HG03025 (cell line): Measurements from ENCODE around the gene ELOVL6.

Experiments used
- ATAC-seq: cut with Tn5 transposase; IDR thresholded peaks from one replicate; pipeline ENCODE4 v1.9.1; 2021; ENCODE audit warnings: mild to moderate bottlenecking, moderate library complexity; ENCODE audit not compliant: unreplicated experiment, low FRiP score

Gene ELOVL6

GRCh38 chr4:110130576-110131358, 67.6 kb downstream of the ELOVL6 start:
- ATAC-seq: no peak

- ATAC-seq: no peak
These were observed 68.9 kb downstream of the ELOVL6 start for GRCh38 chr4:110129544-110129943.

DNA sequence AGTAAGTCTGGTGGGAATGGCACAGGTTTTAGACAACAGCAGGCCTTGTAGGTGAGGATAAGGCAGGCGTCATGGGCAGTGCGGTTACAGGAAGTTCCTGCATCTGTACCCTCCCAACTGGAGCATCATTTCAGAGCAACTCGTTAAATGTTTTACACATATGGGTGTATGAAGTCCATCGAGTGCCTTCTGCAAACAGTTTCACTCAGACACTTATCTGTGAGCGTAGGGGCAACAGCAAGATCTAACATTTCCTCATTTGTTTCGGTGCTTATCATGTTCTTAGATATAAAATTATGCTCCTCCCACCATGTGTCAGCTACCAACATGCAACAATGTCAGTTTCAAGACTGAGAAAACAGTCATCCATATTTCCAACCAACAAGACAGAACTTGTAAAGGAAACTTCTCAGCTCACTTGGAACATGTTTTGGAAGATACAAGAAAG, 69.9 kb downstream of the ELOVL6 start:
- no peak for ATAC-seq

DNA sequence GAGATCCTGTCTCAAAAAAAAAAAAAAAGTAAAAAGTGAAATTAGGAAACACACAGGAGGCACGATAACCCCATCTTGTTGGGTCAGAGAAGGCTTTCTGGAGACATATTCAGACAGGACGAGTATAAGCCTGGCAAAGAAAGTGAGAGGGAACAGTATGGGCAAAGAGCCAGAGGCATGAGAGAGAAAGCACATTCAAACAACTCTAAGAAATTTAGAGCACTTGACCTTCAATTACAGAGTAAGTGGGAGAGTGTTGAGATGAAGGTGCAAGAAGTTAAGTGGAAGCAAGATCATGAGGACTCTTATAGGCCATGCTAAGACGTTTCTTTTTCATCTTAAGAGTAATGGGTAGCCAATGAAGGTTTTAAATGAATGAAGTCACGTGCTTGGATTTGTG, 70.4 kb downstream of the ELOVL6 start:
- no peak for ATAC-seq

GRCh38 chr4:110124711-110125110, 73.7 kb downstream of the ELOVL6 start:
- ATAC-seq: no peak

DNA sequence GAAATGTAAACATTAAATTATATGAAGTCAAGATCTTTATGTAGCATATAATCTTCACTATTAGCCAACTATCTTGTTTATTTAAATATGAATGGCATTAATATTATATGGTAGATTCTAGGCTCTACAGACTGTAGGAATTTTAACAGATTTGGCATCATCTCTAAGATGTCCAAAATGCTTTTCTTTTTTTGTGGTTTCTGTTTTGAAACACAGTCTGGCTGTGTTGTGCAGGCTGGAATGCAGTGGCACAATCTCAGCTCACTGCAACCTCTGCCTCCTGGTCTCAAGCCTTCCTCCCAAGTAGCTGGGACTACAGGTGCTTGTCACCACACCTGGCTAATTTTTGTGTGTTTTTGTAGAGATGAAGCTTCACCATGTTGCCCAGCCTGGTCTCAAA, 76.2 kb downstream of the ELOVL6 start:
- ATAC-seq: no peak

- ATAC-seq: no peak
These were observed 77.9 kb downstream of the ELOVL6 start for GRCh38 chr4:110120506-110120905.

GRCh38 chr4:110119880-110120279, 78.5 kb downstream of the ELOVL6 start:
- no peak for ATAC-seq

DNA sequence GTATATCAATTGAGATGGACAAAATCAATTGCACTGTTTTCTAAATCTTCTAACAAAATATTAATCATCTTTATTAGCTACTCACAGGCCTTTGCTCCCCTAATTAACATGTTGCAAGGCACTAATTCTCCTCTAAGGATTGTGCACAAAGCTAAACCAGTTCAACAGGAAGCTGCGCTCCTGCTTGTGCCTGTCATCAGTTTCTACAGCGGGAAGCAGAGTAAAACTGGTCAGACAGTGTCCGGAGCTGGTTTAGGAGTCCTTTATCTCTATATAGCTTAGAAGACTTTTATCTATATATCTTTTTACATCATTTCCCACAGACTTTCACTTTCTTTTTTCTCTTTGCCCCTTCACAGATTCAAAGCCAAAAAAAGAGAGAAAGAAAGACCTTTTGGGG, 79.1 kb downstream of the ELOVL6 start:
- ATAC-seq: no peak

- ATAC-seq: no peak
These were observed 86.4 kb downstream of the ELOVL6 start for GRCh38 chr4:110112056-110112455.

GRCh38 chr4:110109455-110109854, 89.0 kb downstream of the ELOVL6 start:
- ATAC-seq: no peak

DNA sequence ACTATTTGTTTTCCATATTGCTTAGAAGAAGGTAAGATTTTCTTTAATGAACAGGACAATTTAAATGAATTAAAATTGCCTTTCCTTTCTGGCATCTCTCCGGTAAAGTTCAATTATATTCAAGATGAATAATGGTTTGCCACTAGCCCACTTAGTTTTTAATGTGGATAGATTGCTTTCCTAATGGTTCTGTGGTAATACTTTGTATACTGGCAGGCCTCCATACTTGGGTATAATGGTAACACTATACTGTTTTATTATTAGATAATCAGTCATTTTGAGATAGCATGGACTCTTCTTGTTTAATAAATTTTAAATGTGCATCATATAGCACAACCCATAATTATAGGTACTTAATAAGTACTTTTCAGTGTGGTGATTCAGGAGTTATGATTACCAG, 89.5 kb downstream of the ELOVL6 start:
- no peak for ATAC-seq

DNA sequence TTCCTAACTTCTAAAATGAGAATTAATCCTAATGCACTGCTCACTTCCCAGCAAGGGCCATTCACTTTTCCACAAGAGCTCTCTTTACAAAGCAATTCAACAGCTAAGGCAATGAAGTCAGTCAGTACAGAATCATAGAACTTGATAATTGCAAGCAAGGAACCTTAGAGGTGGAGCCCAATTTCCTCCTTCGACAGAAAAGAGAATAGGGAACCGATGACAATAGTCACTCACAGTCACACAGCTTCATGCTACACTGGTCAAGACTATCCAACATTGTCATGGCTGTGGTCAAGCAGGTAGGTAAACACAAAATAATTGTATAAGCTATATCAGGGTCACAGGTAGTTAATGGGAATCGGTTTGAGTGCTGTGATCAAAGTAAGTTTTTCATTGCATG, 90.0 kb downstream of the ELOVL6 start:
- peak; percentile 79 for ATAC-seq

- ATAC-seq: no peak
These were observed 90.5 kb downstream of the ELOVL6 start for GRCh38 chr4:110107866-110108265.

DNA sequence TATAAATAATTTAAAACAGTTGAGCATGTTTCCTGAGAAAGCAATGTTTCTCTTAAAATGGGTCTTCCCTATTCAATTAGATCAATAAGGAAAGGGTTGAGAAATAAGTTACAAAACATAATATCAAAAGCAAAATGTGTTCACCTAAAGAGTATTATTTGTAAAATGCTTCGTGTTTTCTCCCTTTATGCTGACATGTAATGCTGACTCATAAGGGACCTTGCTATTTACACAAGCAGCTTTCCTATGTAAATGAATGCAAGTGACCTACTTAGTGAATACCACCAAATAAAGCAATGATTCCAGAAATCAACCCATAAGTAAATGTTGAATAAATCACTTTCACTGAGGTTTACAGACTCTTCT, 91.5 kb downstream of the ELOVL6 start:
- ATAC-seq: peak; percentile 53

- no peak for ATAC-seq
These were observed 93.8 kb downstream of the ELOVL6 start for GRCh38 chr4:110104661-110105060.

DNA sequence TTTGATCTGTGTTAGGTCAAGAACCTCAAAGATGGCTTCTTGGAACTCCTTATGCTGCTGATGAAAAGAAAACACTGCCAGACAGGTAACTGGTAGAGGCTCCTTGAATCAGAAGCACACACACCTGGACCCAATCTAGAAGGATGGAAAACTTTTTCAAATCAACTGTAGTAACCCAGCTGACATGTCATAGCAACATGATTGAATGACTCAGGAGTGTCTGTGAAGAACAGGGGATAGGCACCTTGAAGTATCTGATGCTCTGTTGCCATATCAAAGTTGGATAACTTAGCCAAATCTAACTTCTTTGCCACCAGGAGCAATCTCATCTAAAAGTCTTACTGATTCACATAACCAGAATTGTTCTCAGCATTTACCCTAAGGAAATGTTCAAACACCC, 98.8 kb downstream of the ELOVL6 start:
- ATAC-seq: no peak

DNA sequence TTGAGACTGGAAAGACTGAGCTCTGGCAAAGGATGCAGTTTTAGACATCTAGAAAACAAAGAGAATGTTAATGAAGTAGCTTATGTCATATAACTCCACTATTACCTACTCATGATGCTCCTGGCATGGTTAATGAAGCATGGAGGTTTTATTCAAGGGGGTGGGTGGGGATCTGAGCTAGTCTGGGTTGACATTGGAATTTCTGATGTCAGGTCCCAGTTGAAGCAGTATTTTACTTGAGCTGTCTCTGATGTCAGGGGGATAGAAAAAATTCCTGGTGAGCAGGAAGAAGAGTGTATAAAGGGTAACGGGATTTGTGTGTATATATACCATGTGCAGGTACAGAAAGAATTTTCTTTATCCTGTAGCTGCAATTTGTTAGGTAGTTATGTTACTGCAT, 102.0 kb downstream of the ELOVL6 start:
- ATAC-seq: no peak

DNA sequence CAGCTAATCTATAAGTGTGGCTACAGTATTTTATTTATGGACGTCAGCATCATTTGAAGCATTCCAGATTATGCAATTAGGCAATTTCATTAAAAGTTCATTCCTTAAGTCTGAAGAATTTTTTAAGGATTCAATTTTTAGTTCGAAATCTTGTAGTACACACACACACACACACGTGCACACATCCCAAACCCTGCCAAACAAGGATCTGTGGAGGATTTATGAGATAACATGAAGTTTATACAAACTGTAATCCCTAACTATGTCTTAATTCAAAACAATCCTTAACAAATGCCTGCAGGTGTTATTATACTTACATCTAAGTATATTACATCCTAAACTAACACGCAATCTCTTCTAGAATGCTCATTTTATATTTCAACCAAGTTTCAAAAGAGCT, 105.8 kb downstream of the ELOVL6 start:
- ATAC-seq: no peak

DNA sequence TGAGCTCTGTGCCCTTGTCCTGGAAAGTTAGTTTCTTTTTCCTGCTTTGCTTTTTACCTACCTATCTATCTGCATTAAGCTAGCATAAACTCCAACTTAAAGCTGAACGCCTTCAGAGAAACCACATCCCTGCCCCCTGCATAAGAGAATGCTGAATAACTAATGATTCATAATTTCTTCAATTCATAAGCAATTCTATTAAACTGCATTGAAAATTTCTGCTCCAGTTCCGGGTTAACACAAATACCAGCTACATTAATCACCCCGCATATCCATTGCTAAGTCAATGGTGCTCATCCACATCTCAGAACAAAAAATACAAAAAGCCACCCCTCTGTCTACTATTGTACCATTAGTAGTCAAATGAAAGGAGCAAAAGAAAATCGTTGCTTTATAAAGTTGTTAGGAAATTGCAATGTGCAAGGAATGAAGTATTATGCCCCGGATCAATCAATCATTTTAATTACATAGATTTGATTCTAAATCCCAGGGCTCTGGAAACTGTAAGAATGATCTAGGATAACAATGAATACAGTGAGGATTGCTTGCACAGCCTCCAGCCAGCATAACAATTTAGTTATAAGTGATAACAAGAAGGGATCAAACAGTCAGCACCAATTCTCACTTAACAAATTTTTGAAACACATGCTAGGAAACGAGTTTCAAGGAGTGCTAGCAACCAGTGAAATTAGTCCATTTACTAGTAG, 106.8 kb downstream of the ELOVL6 start:
- no peak for ATAC-seq

- peak; percentile 50 for ATAC-seq
These were observed 109.7 kb downstream of the ELOVL6 start for GRCh38 chr4:110088670-110089069.

- ATAC-seq: no peak
These were observed 111.2 kb downstream of the ELOVL6 start for GRCh38 chr4:110087070-110087708.
